Stromal cell of bone marrow (primary cell): Measurements from ENCODE around the gene SWT1.

Experiments
- DNase-seq: peaks from one replicate; pipeline ENCODE4 v3.0.0-alpha.2; 2012; ENCODE audit warnings: low read depth

The SWT1 gene

GRCh38 chr1:185156854-185157598 is at the start of gene SWT1, which contains the start of gene TRMT1L:
Gene SWT1, plus strand, starts transcription at chr1:185157167. Its CDS starts 3,675 bp downstream, at chr1:185160842.
Gene TRMT1L, minus strand, starts transcription at chr1:185156953. Its CDS starts 241 bp downstream, at chr1:185156712.
- peak; percentile 100 for DNase-seq

GRCh38 chr1:185108321-185108720 is 48.6 kb upstream of the SWT1 start:
- DNase-seq: peak; percentile 5

- DNase-seq: no peak
Measured at GRCh38 chr1:185110145-185110544, 46.8 kb upstream of the SWT1 start.

GRCh38 chr1:185111873-185112272 is 45.1 kb upstream of the SWT1 start:
- no peak for DNase-seq

GRCh38 chr1:185112356-185112755 is 44.6 kb upstream of the SWT1 start:
- no peak for DNase-seq

- no peak for DNase-seq
Measured at GRCh38 chr1:185129708-185130107, 27.3 kb upstream of the SWT1 start.

- DNase-seq: no peak
Measured at GRCh38 chr1:185132534-185132933, 24.4 kb upstream of the SWT1 start.

GRCh38 chr1:185137896-185138545 is 18.9 kb upstream of the SWT1 start:
- no peak for DNase-seq

GRCh38 chr1:185139246-185139645 is 17.7 kb upstream of the SWT1 start:
- DNase-seq: no peak

- DNase-seq: no peak
Measured at GRCh38 chr1:185144233-185144632, 12.7 kb upstream of the SWT1 start.

GRCh38 chr1:185151215-185151614 is 5.8 kb upstream of the SWT1 start:
- DNase-seq: no peak

GRCh38 chr1:185152187-185152767 is 4.7 kb upstream of the SWT1 start:
- no peak for DNase-seq

GRCh38 chr1:185154912-185155513 is 2.0 kb upstream of the SWT1 start:
- no peak for DNase-seq

GRCh38 chr1:185155600-185156287 is 1.2 kb upstream of the SWT1 start:
- peak; percentile 40 for DNase-seq

- no peak for DNase-seq
Measured at GRCh38 chr1:185156288-185156853, 596 bp upstream of the SWT1 start.

- no peak for DNase-seq
Measured at GRCh38 chr1:185157599-185158412, 839 bp downstream of the SWT1 start.

GRCh38 chr1:185158800-185159199 is 1.8 kb downstream of the SWT1 start:
- no peak for DNase-seq

- no peak for DNase-seq
Measured at GRCh38 chr1:185159966-185160365, 3.0 kb downstream of the SWT1 start.

- DNase-seq: no peak
Measured at GRCh38 chr1:185162491-185162890, 5.5 kb downstream of the SWT1 start.

- DNase-seq: no peak
Measured at GRCh38 chr1:185166106-185166505, 9.1 kb downstream of the SWT1 start.

- peak; percentile 33 for DNase-seq
Measured at GRCh38 chr1:185170291-185170848, 13.4 kb downstream of the SWT1 start.
